K562 (cell line): ENCODE results near the gene EYA2.

Experiments used
- CTCF ChIP-seq, 3 experiments: IDR thresholded peaks in 2 of 3; conservative IDR thresholded peaks in 1 of 3; 2 replicates each; pipeline ENCODE4 v1.5.1; 2011 to 2012; ENCODE audit warnings: low read length in 3 of 3, mild to moderate bottlenecking in 3 of 3, control low read depth in 2 of 3, improper control_type of control experiment in 1 of 3, inconsistent platforms in 1 of 3, low read depth in 1 of 3, mixed read lengths in 1 of 3, moderate library complexity in 1 of 3; ENCODE audit not compliant: insufficient read depth in 2 of 3
- EP300 ChIP-seq: IDR thresholded peaks from 2 replicates; pipeline ENCODE4 v1.6.1; 2012; ENCODE audit warnings: low read length, improper control_type of control experiment
- FOXK2 ChIP-seq, 2 experiments: fragments of 450-650 bp; IDR thresholded peaks in 1 of 2; conservative IDR thresholded peaks in 1 of 2; 2 replicates each; pipeline ENCODE4 v1.6.1; 2016; ENCODE audit warnings: low read depth in 2 of 2, mild to moderate bottlenecking in 1 of 2
- GABPA ChIP-seq: fragments of 200-800 bp; sonication (Bioruptor generic); conservative IDR thresholded peaks from 2 replicates; pipeline ENCODE4 v1.6.1; 2016; ENCODE audit warnings: low read depth, missing genetic modification characterization, missing compliant biosample characterization
- MAFK ChIP-seq: IDR thresholded peaks from 2 replicates; pipeline ENCODE4 v1.6.1; 2011; ENCODE audit warnings: low read length, improper control_type of control experiment
- NCOA2 ChIP-seq, 2 experiments: fragments of 450-650 bp; IDR thresholded peaks; 2 replicates each; pipeline ENCODE4 v1.6.1; 2018; ENCODE audit warnings: mild to moderate bottlenecking in 2 of 2, moderate library complexity in 1 of 2; ENCODE audit not compliant: partially characterized antibody in 2 of 2
- POLR2AphosphoS5 ChIP-seq: IDR thresholded peaks from 2 replicates; pipeline ENCODE4 v1.6.1; 2011; ENCODE audit warnings: mild to moderate bottlenecking, low read depth, low read length, moderate library complexity; ENCODE audit not compliant: control insufficient read depth, insufficient read depth
- POU5F1 ChIP-seq: fragments of 150-350 bp; IDR thresholded peaks from 2 replicates; pipeline ENCODE4 v1.6.1; 2014; ENCODE audit warnings: borderline replicate concordance, low read length, low read depth, mild to moderate bottlenecking; ENCODE audit not compliant: partially characterized antibody
- RAD21 ChIP-seq, 2 experiments: fragments of 250-450 bp in 1 of 2; fragments of 450-650 bp in 1 of 2; sonication (Bioruptor Pico) in 1 of 2; formaldehyde crosslinking in 1 of 2; IDR thresholded peaks in 1 of 2; conservative IDR thresholded peaks in 1 of 2; 2 replicates each; pipeline versions ENCODE4 v1.4.0 to v1.8.0; 2020 to 2022; ENCODE audit warnings: mild to moderate bottlenecking in 2 of 2, moderate library complexity in 1 of 2
- ZNF239 ChIP-seq: fragments of 250-450 bp; sonication (Bioruptor Pico); IDR thresholded peaks from 2 replicates; pipeline ENCODE4 v1.4.0; 2020; ENCODE audit warnings: mild to moderate bottlenecking
- ZNF449 ChIP-seq: fragments of 250-450 bp; sonication (Bioruptor Pico); IDR thresholded peaks from 2 replicates; pipeline ENCODE4 v1.8.0; 2022; ENCODE audit warnings: moderate library complexity, mild to moderate bottlenecking, inconsistent platforms

GRCh38 chr20:47211036-47211435 is 316.4 kb downstream of the EYA2 start:
- no peak for TF ChIP-seq EP300
- TF ChIP-seq POU5F1, result no peak
- no peak for TF ChIP-seq FOXK2 (conservative IDR thresholded peaks at IDR 0.05 in 1 of 2, IDR thresholded peaks at IDR 0.05 in 1 of 2; ENCODE audit: low read depth in 2 of 2)
- TF ChIP-seq ZNF449 (CRISPR knock-in tag), result no peak
- no peak for TF ChIP-seq MAFK
- TF ChIP-seq ZNF239, result no peak
- TF ChIP-seq GABPA (tag), result no peak
- no peak for TF ChIP-seq RAD21 (CRISPR knock-in tag; conservative IDR thresholded peaks at IDR 0.05 in 1 of 2, IDR thresholded peaks at IDR 0.05 in 1 of 2)
- no peak for TF ChIP-seq POLR2AphosphoS5
- no peak for TF ChIP-seq CTCF (IDR thresholded peaks at IDR 0.05 in 2 of 3, conservative IDR thresholded peaks at IDR 0.05 in 1 of 3; ENCODE audit: insufficient read depth in 2 of 3, low read depth in 1 of 3, low read length in 3 of 3)
- TF ChIP-seq NCOA2 (IDR thresholded peaks at IDR 0.05; ENCODE audit: partially characterized antibody in 2 of 2), result no peak
